ENCODE measurements around the gene KCNE1. TPM values are rescaled to one million over a fixed set of nuclear protein-coding genes. Genes with fewer than 3 reads are reported as not detected.
"Not testable (repeated sequence)": the region's sequence is repeated elsewhere in the genome, so short reads cannot be mapped to it uniquely, and the experiment has no call there.

KCNE1 gene
- 3.5 TPM in 1 of 2 replicates, not detected in the other for total RNA-seq

- no peak for DNase-seq (ENCODE audit: low read depth)
These were observed at the start of gene KCNE1 for GRCh38 chr21:34511787-34512455. KCNE1 (minus strand) TSS chr21:34512210; CDS start chr21:34449634, 62,576 bp downstream.

GRCh38 chr21:34561806-34562205 lies 49.8 kb upstream of the KCNE1 start:
- no peak for DNase-seq (ENCODE audit: low read depth)

DNA sequence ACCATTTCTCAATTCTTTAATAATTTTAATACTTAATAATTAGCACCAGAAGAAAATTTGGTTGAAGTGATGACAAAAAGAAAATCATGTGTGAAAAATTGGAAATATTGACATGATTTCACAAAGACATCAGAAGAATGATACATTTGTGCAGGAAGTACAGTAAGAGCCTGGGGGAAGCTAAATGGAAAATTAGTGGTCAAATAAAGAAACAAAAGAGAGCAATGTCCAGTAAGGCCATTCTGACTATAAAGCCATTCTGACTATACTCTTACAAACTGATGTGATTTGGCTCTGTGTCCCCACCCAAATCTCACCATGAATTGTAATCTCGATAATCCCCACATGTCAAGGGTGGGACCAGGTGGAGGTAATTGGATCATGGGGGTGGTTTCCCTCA lies 48.6 kb upstream of the KCNE1 start:
- no peak for DNase-seq (ENCODE audit: low read depth)

DNA sequence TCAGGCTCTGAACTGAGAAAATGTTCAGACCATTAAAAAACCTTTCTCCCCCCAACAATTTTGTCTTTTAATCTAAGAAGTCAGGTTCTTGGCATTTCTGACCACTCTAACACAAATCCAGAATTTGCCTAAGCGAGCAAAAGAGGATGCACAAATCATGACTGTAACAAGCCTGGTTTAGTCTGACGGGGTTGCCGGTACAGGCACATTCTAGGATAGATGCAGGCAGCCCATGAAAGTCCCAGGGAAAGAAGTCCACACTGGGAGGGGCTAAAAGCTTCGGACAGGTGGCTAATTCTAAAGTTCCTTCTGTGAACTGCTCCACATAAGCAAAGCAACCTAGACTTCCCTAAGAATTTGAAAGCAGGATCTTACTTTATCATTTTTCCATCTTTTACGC lies 48.0 kb upstream of the KCNE1 start:
- DNase-seq (ENCODE audit: low read depth) = no peak

- DNase-seq (ENCODE audit: low read depth) = no peak
These were observed 47.1 kb upstream of the KCNE1 start for GRCh38 chr21:34559089-34559631.

- no peak for DNase-seq (ENCODE audit: low read depth)
These were observed 46.2 kb upstream of the KCNE1 start for GRCh38 chr21:34558166-34558565.

- no peak for DNase-seq (ENCODE audit: low read depth)
These were observed 45.3 kb upstream of the KCNE1 start for GRCh38 chr21:34557261-34557660.

DNA sequence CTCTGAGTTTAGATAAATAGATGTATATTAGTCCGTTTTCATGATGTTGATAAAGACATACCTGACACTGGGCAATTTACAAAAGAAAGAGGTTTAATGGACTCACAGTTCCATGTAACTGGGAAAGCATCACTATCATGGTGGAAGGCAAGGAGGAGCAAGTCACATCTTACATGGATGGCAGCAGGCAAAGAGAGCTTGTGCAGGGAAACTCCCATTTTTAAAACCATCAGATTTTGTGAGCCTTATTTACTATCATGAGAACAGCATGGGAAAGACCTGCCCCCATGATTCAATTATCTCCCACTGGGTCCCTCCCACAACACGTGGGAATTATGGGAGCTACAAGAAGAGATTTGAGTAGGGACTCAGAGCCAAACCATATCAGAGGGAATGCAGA lies 42.7 kb upstream of the KCNE1 start:
- DNase-seq (ENCODE audit: low read depth) = not testable (repeated sequence)

DNA sequence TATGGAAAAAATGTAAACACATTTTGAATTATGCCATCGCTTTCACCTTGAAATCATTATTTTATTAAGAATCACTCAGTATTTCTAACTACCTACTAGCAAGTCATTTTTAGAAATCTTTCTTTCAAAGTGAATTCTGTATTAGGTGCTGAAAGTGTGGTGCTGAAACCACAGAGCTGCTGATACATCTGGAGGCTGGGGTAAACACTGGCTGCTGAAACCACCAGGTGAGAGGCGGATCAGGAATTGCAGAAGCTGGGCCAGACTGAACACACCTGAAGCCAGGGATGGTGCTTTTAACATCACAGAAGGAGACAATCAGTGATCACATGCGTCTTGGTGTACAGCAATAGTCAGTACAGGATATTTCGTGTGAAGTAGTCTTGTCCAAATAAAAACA lies 42.2 kb upstream of the KCNE1 start:
- no peak for DNase-seq (ENCODE audit: low read depth)

GRCh38 chr21:34553151-34553952 lies 41.3 kb upstream of the KCNE1 start:
- DNase-seq (ENCODE audit: low read depth) = no peak

DNA sequence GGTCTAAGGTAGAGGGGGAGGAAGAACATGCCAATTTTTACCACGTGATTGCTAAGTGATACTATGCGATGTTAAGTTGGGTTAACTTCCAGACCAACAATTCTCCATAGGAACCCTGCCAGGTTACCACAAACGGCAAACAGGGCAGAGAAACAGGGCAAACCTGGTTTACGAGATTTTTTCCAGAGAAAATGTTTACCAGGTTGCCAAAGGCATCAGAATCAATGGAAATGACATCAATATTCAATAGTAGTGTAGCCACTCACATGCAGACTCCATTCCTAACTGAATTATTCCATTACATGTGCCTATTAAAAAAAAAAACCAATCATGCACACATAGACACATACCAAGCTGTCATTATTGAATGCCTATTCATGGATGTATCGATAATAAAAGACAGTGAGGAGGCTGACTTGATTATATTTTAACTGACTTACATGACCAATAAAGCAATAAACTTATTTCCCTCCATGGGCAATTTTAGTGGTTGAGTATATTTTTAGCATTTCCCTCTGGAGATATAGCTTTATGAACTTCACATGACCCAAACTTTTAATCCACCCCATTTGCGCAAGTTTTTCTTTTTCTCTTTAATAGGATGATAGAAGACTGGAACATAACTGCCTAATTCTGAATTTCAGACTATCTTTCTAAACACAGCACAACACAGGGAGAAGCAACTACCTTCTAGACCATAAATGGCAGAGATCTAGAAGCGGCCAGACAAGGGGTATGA lies 40.5 kb upstream of the KCNE1 start:
- no peak for DNase-seq (ENCODE audit: low read depth)

DNA sequence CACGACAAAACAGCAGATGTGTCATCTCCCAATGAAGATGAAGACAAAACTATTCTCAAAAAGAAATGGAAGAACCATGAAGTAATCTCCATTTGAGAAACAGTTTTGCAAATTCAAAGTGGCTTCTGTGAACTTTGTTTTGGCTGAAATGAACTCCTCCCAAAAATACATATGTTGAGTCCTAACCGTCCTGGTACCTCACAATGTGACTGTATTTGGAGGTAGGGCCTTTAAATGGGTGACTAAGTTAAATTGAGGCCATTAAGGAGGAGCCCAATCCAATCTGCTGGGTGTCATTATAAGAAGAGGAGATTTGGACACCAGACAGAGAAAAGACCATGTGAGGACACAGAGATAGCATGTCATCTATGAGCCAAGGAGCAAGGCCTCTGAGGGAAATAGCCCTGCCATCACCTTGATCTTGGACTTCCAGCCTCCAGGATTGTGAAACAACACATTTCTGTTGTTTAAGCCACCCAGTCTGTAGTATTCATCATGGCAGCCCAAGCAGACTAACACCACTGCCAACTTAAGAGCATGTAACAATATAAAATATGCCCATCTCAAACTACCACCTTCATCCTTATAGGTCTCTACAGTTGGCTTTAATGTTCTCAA lies 38.3 kb upstream of the KCNE1 start:
- DNase-seq (ENCODE audit: low read depth) = no peak

DNA sequence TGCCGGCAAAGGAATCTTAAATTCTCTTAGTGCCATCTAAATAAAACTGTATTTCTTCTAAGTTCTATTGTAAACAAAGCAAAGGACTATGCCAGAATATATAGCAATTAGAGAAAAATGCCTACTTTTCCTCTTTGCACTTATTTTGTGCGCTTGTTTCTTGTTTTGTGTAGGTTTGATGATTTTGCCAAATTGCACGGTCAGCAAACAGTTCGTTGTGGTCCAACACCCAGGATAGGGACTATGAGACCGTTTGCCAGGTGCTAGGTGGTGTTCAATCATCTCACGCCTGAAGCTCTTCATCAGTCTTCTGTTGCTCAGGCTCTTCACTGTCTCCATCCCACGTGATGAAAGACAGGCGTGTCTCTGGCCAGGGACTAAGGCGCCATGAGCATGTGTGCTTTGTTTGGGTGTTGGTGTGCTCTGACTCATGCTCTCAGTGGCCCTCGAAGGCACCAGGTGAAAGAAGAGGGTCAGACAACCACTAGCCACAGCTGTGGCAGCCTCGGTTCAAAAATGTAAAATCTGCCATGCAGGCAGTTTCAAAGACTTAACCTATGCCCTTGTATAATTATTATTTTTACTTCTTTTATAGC lies 36.9 kb upstream of the KCNE1 start:
- DNase-seq (ENCODE audit: low read depth) = no peak

DNA sequence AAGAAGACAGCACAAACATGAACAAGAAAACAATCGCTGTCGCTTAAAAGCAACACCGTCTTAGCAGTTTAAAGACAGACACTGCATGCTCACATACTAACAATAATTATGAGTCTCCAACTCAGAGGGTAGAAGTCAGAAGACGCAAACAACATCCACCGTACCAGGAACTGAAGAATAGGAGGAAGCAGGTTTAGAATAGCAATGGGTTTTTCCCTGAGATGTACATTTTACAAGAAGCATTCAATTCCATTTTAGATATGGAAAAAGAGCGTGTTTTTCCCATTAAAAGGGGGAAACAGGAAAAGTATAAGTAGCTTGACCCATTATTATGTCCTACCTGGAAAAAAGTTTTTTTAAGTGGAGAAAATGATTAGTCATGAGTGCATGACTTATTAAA lies 34.5 kb upstream of the KCNE1 start:
- DNase-seq (ENCODE audit: low read depth) = no peak

GRCh38 chr21:34545079-34545884 lies 33.3 kb upstream of the KCNE1 start:
- DNase-seq (ENCODE audit: low read depth) = peak; percentile 85

- DNase-seq (ENCODE audit: low read depth) = peak; percentile 82
These were observed 32.1 kb upstream of the KCNE1 start for GRCh38 chr21:34544032-34544496.

DNA sequence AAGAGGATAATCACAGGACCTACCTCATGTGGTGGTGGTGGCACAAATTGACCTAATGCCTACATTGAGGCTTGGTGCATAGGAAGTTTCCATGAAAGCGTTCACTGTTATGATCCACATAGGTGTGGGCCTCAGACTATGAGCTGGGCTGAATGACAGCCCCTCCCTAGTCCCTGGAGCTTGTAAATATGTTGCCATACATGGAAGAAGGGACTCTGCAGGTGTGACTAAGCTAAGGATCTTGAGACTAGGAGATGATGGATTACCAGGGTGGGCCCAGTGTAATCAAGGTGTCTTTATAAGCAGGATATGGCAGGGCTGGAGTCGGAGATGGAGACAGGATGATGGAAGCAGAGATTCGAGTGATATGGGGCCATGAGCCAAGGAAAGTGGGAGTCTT lies 31.0 kb upstream of the KCNE1 start:
- DNase-seq (ENCODE audit: low read depth) = no peak

DNA sequence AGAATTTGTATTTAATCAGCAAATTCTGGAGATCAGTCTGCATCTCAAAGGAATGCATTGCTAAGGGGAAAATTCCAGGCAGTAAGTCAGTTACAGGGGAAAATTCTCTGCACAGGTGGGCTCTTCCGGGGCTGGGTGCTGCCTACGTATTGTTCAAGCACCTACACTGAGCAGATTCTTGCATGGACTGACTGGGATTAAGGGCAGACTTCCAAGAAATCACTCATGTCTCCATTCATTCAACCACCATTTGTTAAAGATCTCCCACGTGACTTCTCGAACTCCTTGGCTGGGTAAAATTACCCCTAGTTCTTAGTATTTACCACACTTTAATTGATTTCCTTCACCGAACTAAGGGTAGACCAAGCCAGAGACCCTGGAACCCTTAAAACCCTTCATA lies 28.2 kb upstream of the KCNE1 start:
- peak; percentile 38 for DNase-seq (ENCODE audit: low read depth)

- no peak for DNase-seq (ENCODE audit: low read depth)
These were observed 25.8 kb upstream of the KCNE1 start for GRCh38 chr21:34537838-34538237.

- DNase-seq (ENCODE audit: low read depth) = peak; percentile 37
These were observed 24.8 kb upstream of the KCNE1 start for GRCh38 chr21:34536820-34537219.

GRCh38 chr21:34536311-34536710 lies 24.3 kb upstream of the KCNE1 start:
- no peak for DNase-seq (ENCODE audit: low read depth)
